Bladder microvascular endothelial cell (primary cell): Measurements from ENCODE around the gene POU3F2. TPM values are rescaled to one million over a fixed set of nuclear protein-coding genes. Genes with fewer than 3 reads are reported as not detected.

Experiments
- total RNA-seq: library from RNA; depleted of rRNA; stranded (reverse); fragments of >200 nt; gene quantifications from 2 replicates; pipeline ENCODE4 v1.2.3, GENCODE V29; 2014

Gene POU3F2
- total RNA-seq, result not detected in 2 replicates

GRCh38 chr6:98834060-98835031 is at the start of gene POU3F2:
TSS of gene POU3F2 (plus strand) at chr6:98834574. CDS start at chr6:98834874, 300 bp downstream.

Other genes with a start within 250 kb of the POU3F2 start
- 6.5 and 18.3 TPM in 2 replicates for gene FBXL4, start 113.4 kb downstream of the POU3F2 start, total RNA-seq